ENCODE measurements around the gene LTN1.
"Not testable (repeated sequence)": the region's sequence is repeated elsewhere in the genome, so short reads cannot be mapped to it uniquely, and the experiment has no call there.

The LTN1 gene

GRCh38 chr21:28992526-28993292 lies at the start of gene LTN1:
LTN1 (minus strand) TSS chr21:28992877; CDS start chr21:28992805, 72 bp downstream.
- peak; percentile 100 for DNase-seq

GRCh38 chr21:29034678-29035077 lies 42.0 kb upstream of the LTN1 start:
- no peak for DNase-seq

- DNase-seq = no peak
Measured at GRCh38 chr21:29033871-29034270, 41.2 kb upstream of the LTN1 start.

GRCh38 chr21:29033301-29033700 lies 40.6 kb upstream of the LTN1 start:
- no peak for DNase-seq

- no peak for DNase-seq
Measured at GRCh38 chr21:29030909-29031308, 38.2 kb upstream of the LTN1 start.

- no peak for DNase-seq
Measured at GRCh38 chr21:29029524-29029923, 36.8 kb upstream of the LTN1 start.

- peak; percentile 23 for DNase-seq
Measured at GRCh38 chr21:29025328-29025713, 32.6 kb upstream of the LTN1 start.

- peak; percentile 99 for DNase-seq
Measured at GRCh38 chr21:29024474-29025327, 32.0 kb upstream of the LTN1 start, which contains the start of gene USP16. USP16 (plus strand) TSS chr21:29024668; CDS start chr21:29027914, 3,246 bp downstream.

GRCh38 chr21:29022166-29022565 lies 29.5 kb upstream of the LTN1 start:
- DNase-seq = no peak

- DNase-seq = peak; percentile 51
Measured at GRCh38 chr21:29018540-29018939, 25.9 kb upstream of the LTN1 start.

- DNase-seq = peak; percentile 17
Measured at GRCh38 chr21:29017639-29018237, 25.1 kb upstream of the LTN1 start.

GRCh38 chr21:29011236-29011635 lies 18.6 kb upstream of the LTN1 start:
- not testable (repeated sequence) for DNase-seq

GRCh38 chr21:29008367-29008766 lies 15.7 kb upstream of the LTN1 start:
- no peak for DNase-seq

- DNase-seq = no peak
Measured at GRCh38 chr21:29007810-29008209, 15.1 kb upstream of the LTN1 start.

- DNase-seq = no peak
Measured at GRCh38 chr21:29007135-29007534, 14.5 kb upstream of the LTN1 start.

GRCh38 chr21:29005696-29006095 lies 13.0 kb upstream of the LTN1 start:
- no peak for DNase-seq

GRCh38 chr21:29002442-29003144 lies 9.9 kb upstream of the LTN1 start:
- DNase-seq = peak; percentile 98

- no peak for DNase-seq
Measured at GRCh38 chr21:28993293-28993629, 584 bp upstream of the LTN1 start.

GRCh38 chr21:28991861-28992525 lies 684 bp downstream of the LTN1 start:
- DNase-seq = peak; percentile 43

- DNase-seq = not testable (repeated sequence)
Measured at GRCh38 chr21:28988146-28988545, 4.5 kb downstream of the LTN1 start.

- no peak for DNase-seq
Measured at GRCh38 chr21:28986677-28987076, 6.0 kb downstream of the LTN1 start.

GRCh38 chr21:28982637-28983036 lies 10.0 kb downstream of the LTN1 start:
- DNase-seq = no peak

All from hematopoietic multipotent progenitor cell treated with erythropoietin and hydrocortisone succinate and interleukin-3 and kit ligand, for 6 days (in vitro differentiated cells).